Activated CD4-positive, alpha-beta T cell treated with anti-CD3 and anti-CD28 coated beads, Interleukin-2, Interleukin-6, amounts not matched to agents 100 ng/mL and 50 ng/mL, durations not matched to agents 16 hours and 8 hours (primary cell): ENCODE measurements around the gene PSMC5.
"Not testable (repeated sequence)": the region's sequence is repeated elsewhere in the genome, so short reads cannot be mapped to it uniquely, and the experiment has no call there.

Experiments used
- DNase-seq: peaks from one replicate; pipeline ENCODE4 v3.0.0-alpha.2; 2020

The PSMC5 gene

DNA sequence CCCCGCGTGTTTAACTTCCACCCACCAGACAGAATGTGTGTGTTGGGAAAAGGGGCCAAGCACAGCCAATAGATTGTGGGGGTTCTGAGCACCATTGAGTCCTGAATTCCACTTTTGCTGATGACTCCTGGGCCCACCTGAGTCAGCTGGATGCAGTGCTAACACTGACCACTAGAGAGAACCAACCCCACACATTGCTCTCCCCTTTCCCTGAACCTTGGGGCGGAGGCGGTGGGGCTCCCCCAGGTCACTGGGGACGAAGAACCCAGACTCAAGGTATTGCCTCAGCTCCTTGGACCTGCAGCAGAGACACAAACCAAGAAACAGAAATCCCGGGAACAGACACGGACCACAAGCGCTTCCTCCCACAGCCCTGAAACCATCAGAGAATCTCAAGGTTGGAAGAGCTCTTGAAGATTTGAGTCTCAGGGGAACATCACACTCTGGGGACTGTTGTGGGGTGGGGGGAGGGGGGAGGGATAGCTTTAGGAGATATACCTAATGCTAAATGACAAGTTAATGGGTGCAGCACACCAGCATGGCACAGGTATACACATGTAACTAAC, 46.9 kb downstream of the PSMC5 start:
- DNase-seq: not testable (repeated sequence)

DNA sequence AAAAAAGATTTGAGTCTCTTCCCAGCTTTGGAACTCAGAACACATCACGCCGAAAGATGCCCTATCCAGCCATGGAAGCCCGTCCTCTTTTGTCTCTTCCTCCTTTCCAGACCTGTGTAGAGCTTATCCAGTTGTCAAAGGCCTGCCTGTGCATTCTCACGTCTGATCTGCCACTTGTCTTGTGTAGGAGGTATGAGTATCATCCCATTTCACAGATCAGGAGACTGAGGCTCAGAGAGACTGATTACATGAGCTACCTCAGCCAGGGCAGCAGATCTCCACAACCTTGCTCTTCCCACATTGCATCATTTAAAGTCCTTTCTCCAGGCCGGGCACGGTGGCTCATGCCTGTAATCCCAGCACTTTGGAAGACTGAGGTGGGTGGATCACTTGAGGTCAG, 47.5 kb downstream of the PSMC5 start:
- not testable (repeated sequence) for DNase-seq

DNA sequence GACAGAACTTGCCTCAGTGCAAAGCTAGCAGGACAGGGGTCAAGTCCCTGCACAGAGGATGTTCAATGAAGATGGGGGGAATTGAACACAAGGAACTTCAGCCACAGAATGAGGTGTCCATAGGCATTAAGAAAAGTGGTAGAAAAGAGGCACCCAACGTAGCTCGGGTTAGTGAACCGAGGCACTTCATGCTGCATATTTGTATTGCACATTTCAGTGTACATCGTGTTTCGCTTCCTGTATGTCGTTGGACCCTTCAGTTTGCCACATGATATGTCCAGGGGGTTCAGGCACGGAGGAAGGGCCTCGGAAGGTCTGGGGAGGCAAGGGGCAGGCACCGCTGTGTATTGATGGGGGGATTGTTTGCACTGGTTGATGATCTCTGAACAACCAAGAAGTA, 51.2 kb downstream of the PSMC5 start:
- not testable (repeated sequence) for DNase-seq

DNA sequence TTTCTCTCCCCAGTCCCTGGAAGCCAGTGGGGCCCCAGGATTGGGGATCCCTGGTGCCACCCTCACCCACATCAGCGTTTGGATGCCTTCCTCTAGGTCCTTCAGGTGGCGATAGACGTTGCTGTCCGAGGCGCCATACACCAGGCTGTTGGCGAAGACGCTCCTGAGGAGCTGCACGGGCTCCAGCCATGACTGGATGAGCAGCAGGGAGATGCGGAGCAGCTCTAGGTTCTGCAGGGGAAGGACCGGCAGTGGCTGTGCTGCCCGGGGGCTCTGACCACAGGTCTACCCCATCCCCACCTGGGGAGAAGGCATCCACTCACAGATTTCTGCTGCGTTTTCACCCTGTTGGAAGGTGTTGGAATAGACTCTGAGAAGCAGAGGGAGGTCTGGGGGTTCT, 53.5 kb downstream of the PSMC5 start:
- no peak for DNase-seq

DNA sequence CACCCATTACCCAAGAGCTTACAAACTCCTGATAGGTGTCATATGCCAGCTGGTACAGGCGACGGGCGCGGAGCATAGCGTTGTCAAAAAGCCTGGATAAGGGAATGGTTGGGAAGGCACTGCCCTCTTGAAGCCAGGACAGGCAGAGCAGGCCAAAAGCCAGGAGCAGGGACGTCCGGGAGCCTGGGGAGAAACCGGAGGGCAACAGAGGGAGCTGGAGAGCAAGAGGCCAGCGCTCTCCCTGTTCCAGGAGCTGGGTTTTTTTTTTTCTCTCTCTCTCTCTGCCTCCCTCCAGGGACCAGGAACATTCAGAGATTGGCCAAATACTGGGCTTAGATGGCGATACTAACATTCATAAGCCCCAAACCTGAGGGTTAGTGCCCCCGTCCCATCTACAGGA, 54.1 kb downstream of the PSMC5 start:
- not testable (repeated sequence) for DNase-seq
